ENCODE results near the gene CRY2. TPM values are rescaled to one million over a fixed set of nuclear protein-coding genes. Genes with fewer than 3 reads are reported as not detected.

CRY2 gene
- total and polyA plus RNA-seq, 2 donors (not counting 1 experiment from before 2014, with no cell fraction given): 8.3 to 21.5 TPM

DNA sequence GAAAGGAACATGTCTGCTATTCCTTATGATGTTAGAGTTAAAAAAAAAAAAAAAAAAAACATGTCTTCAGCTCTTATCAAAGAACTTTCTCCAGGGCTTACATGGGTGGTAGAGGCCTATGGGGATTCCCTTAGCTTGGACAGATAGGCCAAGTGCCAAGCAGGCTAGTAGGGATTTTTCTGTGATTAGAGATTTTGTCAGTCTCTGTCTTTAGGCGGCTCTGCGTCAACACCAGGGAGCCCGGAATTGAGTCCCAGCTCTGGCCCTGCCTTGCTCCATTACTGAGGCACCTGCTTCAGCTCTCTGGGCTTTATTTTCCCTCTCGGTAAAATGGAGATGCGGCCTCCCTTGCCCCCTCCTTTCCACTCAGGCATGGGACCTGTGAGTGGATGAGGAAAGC, 13.1 kb downstream of the CRY2 start:
- no peaks in the 10 kb centered on the region for H3K27me3 ChIP-seq (ENCODE audit: control insufficient read depth, insufficient read depth, low read length)
- no peak for DNase-seq (ENCODE audit: low read depth in 2 of 2)
- no peak overlapping the region for H3K4me3 ChIP-seq (replicated peaks in 1 of 4; ENCODE audit: control extremely low read depth in 1 of 4, insufficient read depth in 1 of 4, low read depth in 3 of 4, low read length in 4 of 4)
- no peaks in the 10 kb centered on the region for H4K20me1 ChIP-seq (ENCODE audit: control insufficient read depth, extremely low read depth, insufficient read depth, low read length)
- H3K4me1 ChIP-seq (ENCODE audit: control insufficient read depth, extremely low read depth, insufficient read depth, low read length): peaks cover 31% of the 10 kb centered on the region
- TF ChIP-seq, protein P1, sequence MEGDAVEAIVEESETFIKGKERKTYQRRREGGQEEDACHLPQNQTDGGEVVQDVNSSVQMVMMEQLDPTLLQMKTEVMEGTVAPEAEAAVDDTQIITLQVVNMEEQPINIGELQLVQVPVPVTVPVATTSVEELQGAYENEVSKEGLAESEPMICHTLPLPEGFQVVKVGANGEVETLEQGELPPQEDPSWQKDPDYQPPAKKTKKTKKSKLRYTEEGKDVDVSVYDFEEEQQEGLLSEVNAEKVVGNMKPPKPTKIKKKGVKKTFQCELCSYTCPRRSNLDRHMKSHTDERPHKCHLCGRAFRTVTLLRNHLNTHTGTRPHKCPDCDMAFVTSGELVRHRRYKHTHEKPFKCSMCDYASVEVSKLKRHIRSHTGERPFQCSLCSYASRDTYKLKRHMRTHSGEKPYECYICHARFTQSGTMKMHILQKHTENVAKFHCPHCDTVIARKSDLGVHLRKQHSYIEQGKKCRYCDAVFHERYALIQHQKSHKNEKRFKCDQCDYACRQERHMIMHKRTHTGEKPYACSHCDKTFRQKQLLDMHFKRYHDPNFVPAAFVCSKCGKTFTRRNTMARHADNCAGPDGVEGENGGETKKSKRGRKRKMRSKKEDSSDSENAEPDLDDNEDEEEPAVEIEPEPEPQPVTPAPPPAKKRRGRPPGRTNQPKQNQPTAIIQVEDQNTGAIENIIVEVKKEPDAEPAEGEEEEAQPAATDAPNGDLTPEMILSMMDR (conservative IDR thresholded peaks at IDR 0.05 in 1 of 2, IDR thresholded peaks at IDR 0.05 in 1 of 2; ENCODE audit: low read depth in 1 of 2, low read length in 2 of 2): no peak
- TF ChIP-seq EZH2 (IDR thresholded peaks at IDR 0.05; ENCODE audit: low read length, missing control alignments): no peak
- H3K4me2 ChIP-seq (ENCODE audit: extremely low read depth, insufficient read depth, low read length): peak overlapping the region; percentile 81
- peak overlapping the region; percentile 93 for H3K27ac ChIP-seq (ENCODE audit: insufficient read depth, low read length)
- H2AFZ ChIP-seq (ENCODE audit: low read length): no peak overlapping the region
- peaks cover 23% of the 10 kb centered on the region for H3K36me3 ChIP-seq (ENCODE audit: control insufficient read depth, insufficient read depth, low read length)
- no peaks in the 10 kb centered on the region for H3K9me3 ChIP-seq (ENCODE audit: control insufficient read depth, insufficient read depth, low read depth, low read length)
- no peaks in the 10 kb centered on the region for H3K79me2 ChIP-seq (ENCODE audit: control insufficient read depth, insufficient read depth, low read length)
- peak overlapping the region; percentile 45 for H3K9ac ChIP-seq (ENCODE audit: insufficient read depth, low read length)

DNA sequence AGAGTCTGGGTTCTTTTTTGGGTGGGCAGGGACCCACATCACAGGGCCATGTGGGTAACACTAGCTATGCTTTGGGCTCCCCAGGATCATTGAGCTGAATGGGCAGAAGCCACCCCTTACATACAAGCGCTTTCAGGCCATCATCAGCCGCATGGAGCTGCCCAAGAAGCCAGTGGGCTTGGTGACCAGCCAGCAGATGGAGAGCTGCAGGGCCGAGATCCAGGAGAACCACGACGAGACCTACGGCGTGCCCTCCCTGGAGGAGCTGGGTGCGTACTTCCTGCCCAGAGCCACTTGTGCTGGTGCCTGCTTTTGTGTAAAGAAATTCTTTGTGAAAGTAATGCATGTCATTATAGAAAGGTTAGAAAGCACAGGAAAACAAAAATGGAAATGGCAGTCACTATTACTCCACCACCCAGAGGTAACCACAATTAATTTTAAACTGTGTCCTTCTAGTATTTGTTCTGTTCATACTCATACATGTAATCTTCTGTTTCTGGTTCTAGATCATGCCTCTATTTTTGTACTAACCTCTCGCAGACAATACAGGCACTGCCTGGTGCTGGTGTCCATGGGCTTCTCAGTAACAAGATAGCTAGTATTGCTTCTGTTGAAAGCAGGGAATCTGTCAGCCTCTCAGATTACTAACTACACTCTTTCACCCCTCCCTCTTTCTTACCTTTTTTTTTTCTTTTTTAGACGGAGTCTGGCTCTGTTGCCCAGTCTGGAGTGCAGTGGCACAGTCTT, 13.7 kb downstream of the CRY2 start:
- H2AFZ ChIP-seq (ENCODE audit: low read length): no peak overlapping the region
- no peaks in the 10 kb centered on the region for H3K79me2 ChIP-seq (ENCODE audit: control insufficient read depth, insufficient read depth, low read length)
- no peaks in the 10 kb centered on the region for H3K9me3 ChIP-seq (ENCODE audit: control insufficient read depth, insufficient read depth, low read depth, low read length)
- H3K9ac ChIP-seq (ENCODE audit: insufficient read depth, low read length): no peak overlapping the region
- no peak overlapping the region for H3K4me2 ChIP-seq (ENCODE audit: extremely low read depth, insufficient read depth, low read length)
- TF ChIP-seq, protein P1 (conservative IDR thresholded peaks at IDR 0.05 in 1 of 2, IDR thresholded peaks at IDR 0.05 in 1 of 2; ENCODE audit: low read depth in 1 of 2, low read length in 2 of 2): no peak
- H3K27ac ChIP-seq (ENCODE audit: insufficient read depth, low read length): peak overlapping the region; percentile 93
- H3K4me1 ChIP-seq (ENCODE audit: control insufficient read depth, extremely low read depth, insufficient read depth, low read length): peaks cover 31% of the 10 kb centered on the region
- no peaks in the 10 kb centered on the region for H3K27me3 ChIP-seq (ENCODE audit: control insufficient read depth, insufficient read depth, low read length)
- no peaks in the 10 kb centered on the region for H4K20me1 ChIP-seq (ENCODE audit: control insufficient read depth, extremely low read depth, insufficient read depth, low read length)
- H3K36me3 ChIP-seq (ENCODE audit: control insufficient read depth, insufficient read depth, low read length): peaks cover 24% of the 10 kb centered on the region
- H3K4me3 ChIP-seq (replicated peaks in 1 of 4; ENCODE audit: control extremely low read depth in 1 of 4, insufficient read depth in 1 of 4, low read depth in 3 of 4, low read length in 4 of 4): no peak overlapping the region
- no peak for DNase-seq (ENCODE audit: low read depth in 2 of 2)

DNA sequence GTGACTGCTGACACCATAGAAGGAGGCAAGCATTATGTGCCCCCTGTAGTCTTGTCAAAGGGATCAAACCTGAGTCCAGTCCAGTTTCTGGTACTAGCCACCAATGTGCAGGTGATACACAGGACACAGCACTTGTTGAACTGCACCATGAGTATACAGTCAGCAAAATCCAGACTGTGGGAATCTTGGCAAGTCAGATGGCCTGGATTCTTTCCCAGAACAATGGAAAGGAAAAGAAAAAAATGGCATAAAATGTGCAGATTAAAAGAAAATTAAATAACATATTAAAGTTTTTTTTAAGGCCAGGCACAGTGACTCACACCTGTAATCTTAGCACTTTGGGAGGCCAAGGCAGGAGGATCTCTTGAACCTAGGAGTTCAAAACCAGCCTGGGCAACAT, 16.8 kb downstream of the CRY2 start:
- H3K36me3 ChIP-seq (ENCODE audit: control insufficient read depth, insufficient read depth, low read length): peaks cover 21% of the 10 kb centered on the region

More for the DNA sequence above, 16.8 kb downstream of the CRY2 start:
- Histone ChIP-seq H3K9me3 (ENCODE audit: control insufficient read depth, insufficient read depth, low read depth, low read length) (no peaks in the 10 kb centered on the region), H3K79me2 (ENCODE audit: control insufficient read depth, insufficient read depth, low read length) (no peaks in the 10 kb centered on the region), H2AFZ (ENCODE audit: low read length) (no peak overlapping the region), H3K4me2 (ENCODE audit: extremely low read depth, insufficient read depth, low read length) (no peak overlapping the region), H3K4me1 (ENCODE audit: control insufficient read depth, extremely low read depth, insufficient read depth, low read length) (peaks cover 14% of the 10 kb centered on the region), H3K27ac (ENCODE audit: insufficient read depth, low read length) (no peak overlapping the region), H4K20me1 (ENCODE audit: control insufficient read depth, extremely low read depth, insufficient read depth, low read length) (no peaks in the 10 kb centered on the region), H3K9ac (ENCODE audit: insufficient read depth, low read length) (no peak overlapping the region), H3K4me3 (replicated peaks in 1 of 4; ENCODE audit: control extremely low read depth in 1 of 4, insufficient read depth in 1 of 4, low read depth in 3 of 4, low read length in 4 of 4) (no peak overlapping the region), H3K27me3 (ENCODE audit: control insufficient read depth, insufficient read depth, low read length) (no peaks in the 10 kb centered on the region)
- peak in 1 of 2 donors; percentile 33 for DNase-seq (ENCODE audit: low read depth in 2 of 2)
- no peak for TF ChIP-seq EZH2 (IDR thresholded peaks at IDR 0.05; ENCODE audit: low read length, missing control alignments)
- TF ChIP-seq, protein P1 (conservative IDR thresholded peaks at IDR 0.05 in 1 of 2, IDR thresholded peaks at IDR 0.05 in 1 of 2; ENCODE audit: low read depth in 1 of 2, low read length in 2 of 2): no peak

All from fibroblast of lung (primary cell).